ENCODE results near the gene TSC2.

- TF ChIP-seq CTCF (IDR thresholded peaks at IDR 0.05; ENCODE audit: low read depth, low read length) (no peak), POLR2A (IDR thresholded peaks at IDR 0.05; ENCODE audit: extremely low read depth, insufficient read length) (no peak)
These were observed 27.8 kb downstream of the TSC2 start for GRCh38 chr16:2075631-2076030.
